WERI-Rb-1 (cell line): Measurements from ENCODE around the gene RASEF.

Experiments used
- DNase-seq: peaks from one replicate; pipeline ENCODE4 v3.0.0-alpha.2; 2020
- H3K27ac ChIP-seq: fragments of 250-450 bp; sonication (Bioruptor Pico); 2 replicates; pipeline ENCODE4 v1.5.1; 2020; ENCODE audit warnings: mild to moderate bottlenecking, moderate library complexity
- H3K27me3 ChIP-seq: fragments of 250-450 bp; sonication (Bioruptor Pico); 2 replicates; pipeline ENCODE4 v1.5.1; 2021; ENCODE audit warnings: mild to moderate bottlenecking, low read depth, moderate library complexity; ENCODE audit not compliant: insufficient read depth, severe bottlenecking
- H3K36me3 ChIP-seq: fragments of 250-450 bp; sonication (Bioruptor Pico); 2 replicates; pipeline ENCODE4 v1.5.1; 2020; ENCODE audit warnings: mild to moderate bottlenecking, moderate library complexity
- H3K4me3 ChIP-seq: 2 replicates; pipeline ENCODE4 v1.5.1; 2011; ENCODE audit warnings: low read depth, mild to moderate bottlenecking, control low read depth, low read length
- H3K9me3 ChIP-seq: fragments of 250-450 bp; sonication (Bioruptor Pico); 2 replicates; pipeline ENCODE4 v1.5.1; 2021; ENCODE audit warnings: mild to moderate bottlenecking, moderate library complexity; ENCODE audit not compliant: severe bottlenecking
- TF ChIP-seq, protein P1 (sequence below): IDR thresholded peaks from 2 replicates; pipeline ENCODE4 v1.5.1; 2011; ENCODE audit warnings: low read depth, mild to moderate bottlenecking, control low read depth, inconsistent platforms, low read length

The RASEF gene

DNA sequence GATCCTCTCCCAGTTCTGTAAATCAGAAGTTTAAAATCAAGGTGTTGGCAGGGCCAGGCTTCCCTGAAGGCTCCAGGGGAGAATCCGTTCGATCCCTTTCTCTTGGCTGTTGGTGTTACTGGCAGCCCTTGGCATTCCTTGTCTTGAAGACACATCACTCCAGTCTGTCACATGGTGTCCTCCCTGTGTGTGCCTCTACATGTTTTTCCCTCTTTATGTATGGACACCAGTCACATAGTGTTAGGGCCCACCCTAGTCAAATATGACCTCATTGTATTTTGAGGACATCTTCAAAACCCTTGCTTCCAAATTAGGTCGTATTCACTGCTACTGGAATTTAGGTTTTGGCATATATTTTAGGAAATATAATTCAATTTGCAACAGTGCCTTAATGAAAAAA lies 94.6 kb downstream of the RASEF start:
- H3K27ac ChIP-seq: no peak overlapping the region
- DNase-seq: no peak
- no peaks in the 10 kb centered on the region for H3K9me3 ChIP-seq
- H3K4me3 ChIP-seq: no peak overlapping the region
- no peaks in the 10 kb centered on the region for H3K27me3 ChIP-seq
- TF ChIP-seq, protein P1, sequence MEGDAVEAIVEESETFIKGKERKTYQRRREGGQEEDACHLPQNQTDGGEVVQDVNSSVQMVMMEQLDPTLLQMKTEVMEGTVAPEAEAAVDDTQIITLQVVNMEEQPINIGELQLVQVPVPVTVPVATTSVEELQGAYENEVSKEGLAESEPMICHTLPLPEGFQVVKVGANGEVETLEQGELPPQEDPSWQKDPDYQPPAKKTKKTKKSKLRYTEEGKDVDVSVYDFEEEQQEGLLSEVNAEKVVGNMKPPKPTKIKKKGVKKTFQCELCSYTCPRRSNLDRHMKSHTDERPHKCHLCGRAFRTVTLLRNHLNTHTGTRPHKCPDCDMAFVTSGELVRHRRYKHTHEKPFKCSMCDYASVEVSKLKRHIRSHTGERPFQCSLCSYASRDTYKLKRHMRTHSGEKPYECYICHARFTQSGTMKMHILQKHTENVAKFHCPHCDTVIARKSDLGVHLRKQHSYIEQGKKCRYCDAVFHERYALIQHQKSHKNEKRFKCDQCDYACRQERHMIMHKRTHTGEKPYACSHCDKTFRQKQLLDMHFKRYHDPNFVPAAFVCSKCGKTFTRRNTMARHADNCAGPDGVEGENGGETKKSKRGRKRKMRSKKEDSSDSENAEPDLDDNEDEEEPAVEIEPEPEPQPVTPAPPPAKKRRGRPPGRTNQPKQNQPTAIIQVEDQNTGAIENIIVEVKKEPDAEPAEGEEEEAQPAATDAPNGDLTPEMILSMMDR: no peak
- no peaks in the 10 kb centered on the region for H3K36me3 ChIP-seq

DNA sequence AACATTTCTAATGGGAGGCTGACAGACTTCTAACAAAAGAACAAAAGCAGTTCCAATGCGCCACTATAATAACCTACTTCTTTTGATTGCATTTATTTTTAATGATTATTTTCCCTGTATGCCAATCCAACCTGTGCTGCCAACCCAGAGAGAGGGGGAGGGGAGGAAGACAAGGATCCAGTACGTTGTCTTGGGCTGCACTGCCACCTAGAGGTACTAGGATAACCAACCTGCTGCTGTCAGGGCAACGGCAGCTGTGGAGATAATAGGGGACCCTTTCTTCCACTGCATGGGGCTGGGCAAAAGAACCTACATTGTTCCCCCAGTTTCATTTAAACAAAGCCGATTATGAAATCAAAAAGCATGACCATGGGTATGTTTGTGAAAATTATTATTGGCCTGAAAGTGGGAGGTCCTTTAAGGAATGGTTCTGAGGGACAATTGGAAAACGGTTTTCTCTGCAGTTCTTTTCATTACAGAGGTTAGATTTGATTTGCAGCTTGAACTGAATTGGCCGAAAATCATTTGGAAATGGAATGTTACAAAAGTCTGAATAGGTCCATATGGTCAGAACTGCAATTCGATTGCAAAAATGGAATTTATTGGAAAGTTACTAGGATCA lies 101.3 kb downstream of the RASEF start:
- Histone ChIP-seq H3K4me3 (no peak overlapping the region), H3K9me3 (no peaks in the 10 kb centered on the region), H3K27me3 (no peaks in the 10 kb centered on the region), H3K36me3 (no peaks in the 10 kb centered on the region), H3K27ac (no peak overlapping the region)
- DNase-seq: peak; percentile 83
- TF ChIP-seq, protein P1: peak; percentile 86

DNA sequence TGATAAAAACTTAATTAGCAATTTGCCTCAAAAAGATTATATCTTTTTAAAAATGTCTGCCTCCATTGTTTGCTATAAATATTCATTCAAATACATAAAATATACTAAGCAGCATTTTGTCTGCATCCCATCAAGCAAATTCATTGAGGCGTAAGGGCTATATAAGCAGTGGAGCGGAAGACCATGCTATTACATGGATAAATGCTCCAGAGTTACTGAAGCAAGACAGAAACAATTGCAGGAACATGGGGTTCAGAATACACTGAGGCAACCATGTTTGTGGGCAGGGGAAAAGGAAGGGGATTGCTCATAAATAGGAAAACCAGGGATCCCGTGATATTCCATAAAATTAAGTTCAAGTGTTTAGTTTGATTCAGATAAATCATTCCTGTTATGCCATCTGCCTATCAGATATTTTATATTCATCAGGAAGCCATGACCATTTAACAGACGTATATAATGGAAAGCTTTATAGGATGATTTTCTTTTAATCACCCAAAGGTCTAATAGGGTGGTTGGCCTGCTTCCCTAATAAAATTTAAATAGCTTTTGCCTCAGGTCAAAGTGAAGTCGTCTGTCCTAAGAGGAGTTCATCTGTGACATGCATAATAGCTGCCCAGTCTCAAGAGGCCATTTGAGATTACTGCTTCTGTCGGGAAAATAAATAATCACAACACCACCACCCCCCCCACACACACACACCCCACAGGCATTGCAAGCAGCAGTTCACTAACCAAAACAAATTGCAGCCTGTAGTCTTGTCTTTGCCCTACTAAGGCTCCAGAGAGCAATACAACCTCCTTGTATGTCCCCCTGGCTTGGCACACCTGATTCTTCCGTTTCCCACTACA lies 105.2 kb downstream of the RASEF start:
- Histone ChIP-seq H3K36me3 (no peaks in the 10 kb centered on the region), H3K4me3 (no peak overlapping the region), H3K27me3 (no peaks in the 10 kb centered on the region), H3K9me3 (no peaks in the 10 kb centered on the region), H3K27ac (no peak overlapping the region)
- TF ChIP-seq, protein P1: no peak
- DNase-seq: no peak

DNA sequence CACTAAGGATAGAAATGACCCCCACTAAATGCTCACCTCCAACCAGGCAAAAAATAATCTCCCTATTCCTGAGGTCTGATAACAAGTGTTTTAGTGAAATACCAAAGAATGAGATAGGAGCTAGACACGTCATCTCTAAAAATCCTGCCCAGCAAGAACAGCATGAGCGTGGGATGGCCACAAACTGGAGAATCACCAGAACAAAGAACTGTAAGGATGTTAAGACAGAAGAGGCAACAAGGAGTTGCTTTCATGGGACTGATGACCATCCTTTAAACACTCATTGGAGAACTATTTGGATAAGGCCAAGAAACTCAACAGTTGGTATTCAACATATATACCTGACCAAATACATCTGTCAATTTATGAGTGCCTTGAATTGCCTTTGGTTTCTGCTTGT lies 113.7 kb downstream of the RASEF start:
- Histone ChIP-seq H3K27ac (no peak overlapping the region), H3K36me3 (no peaks in the 10 kb centered on the region), H3K27me3 (no peaks in the 10 kb centered on the region), H3K9me3 (no peaks in the 10 kb centered on the region), H3K4me3 (no peak overlapping the region)
- no peak for DNase-seq
- TF ChIP-seq, protein P1: no peak

DNA sequence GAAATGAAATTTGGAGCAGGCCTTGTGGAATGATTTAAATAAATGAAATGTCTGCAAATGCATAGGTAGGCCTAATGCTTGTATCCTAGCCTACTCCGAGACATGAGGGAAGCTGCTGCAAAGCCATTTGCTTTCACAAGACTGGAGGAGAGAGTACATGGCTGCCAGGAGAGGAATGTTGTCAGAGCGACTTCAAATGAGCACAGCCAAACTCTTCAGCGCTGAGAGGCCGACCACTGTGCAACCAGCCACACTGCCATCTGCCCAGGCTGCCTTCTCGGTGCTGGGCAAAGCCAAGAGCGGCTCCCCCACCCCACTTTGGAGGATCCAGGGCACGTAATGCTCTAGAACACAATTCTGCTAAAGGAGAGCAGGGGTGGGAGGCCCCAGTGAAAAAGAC lies 122.6 kb downstream of the RASEF start:
- no peak for DNase-seq
- Histone ChIP-seq H3K4me3 (no peak overlapping the region), H3K9me3 (no peaks in the 10 kb centered on the region), H3K36me3 (no peaks in the 10 kb centered on the region), H3K27me3 (no peaks in the 10 kb centered on the region), H3K27ac (no peak overlapping the region)
- TF ChIP-seq, protein P1: no peak

DNA sequence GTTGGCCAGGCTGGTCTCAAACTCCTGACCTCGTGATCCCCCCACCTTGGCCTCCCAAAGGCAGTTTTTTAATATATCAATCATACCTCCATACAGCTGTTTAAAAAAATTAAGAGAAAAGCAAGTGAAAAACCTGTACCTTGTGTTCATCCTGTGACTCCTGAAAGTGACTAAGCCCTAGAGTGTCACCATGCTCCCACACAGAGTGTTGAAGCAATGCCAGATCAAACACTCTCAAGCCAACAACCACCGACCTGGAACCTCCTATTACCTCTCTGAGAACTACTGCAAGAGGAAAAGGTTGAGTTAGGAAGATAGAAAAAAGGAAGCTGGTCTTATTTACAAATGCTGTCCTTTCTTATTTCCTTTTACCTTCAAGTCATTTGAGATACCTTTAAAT lies 123.5 kb downstream of the RASEF start:
- no peak for DNase-seq
- H3K9me3 ChIP-seq: no peaks in the 10 kb centered on the region
- no peaks in the 10 kb centered on the region for H3K27me3 ChIP-seq
- no peak overlapping the region for H3K4me3 ChIP-seq
- H3K27ac ChIP-seq: no peak overlapping the region
- TF ChIP-seq, protein P1: no peak
- H3K36me3 ChIP-seq: no peaks in the 10 kb centered on the region
